Testis (tissue), 5 donors: Measurements from ENCODE around the gene KCNN4. TPM values are rescaled to one million over a fixed set of nuclear protein-coding genes. Genes with fewer than 3 reads are reported as not detected.
"Not testable (repeated sequence)": the region's sequence is repeated elsewhere in the genome, so short reads cannot be mapped to it uniquely, and the experiment has no call there.

Experiments used
- DNase-seq: peaks from one replicate; pipeline ENCODE4 v3.0.0-alpha.2; 2019
- H3K27ac ChIP-seq, 2 donors: fragments of 200-600 bp; sonication (generic); one replicate each; pipeline ENCODE4 v1.5.1; 2019
- H3K27me3 ChIP-seq: fragments of 200-600 bp; sonication (generic); one replicate; pipeline ENCODE4 v1.5.1; 2019
- H3K36me3 ChIP-seq: fragments of 200-600 bp; sonication (generic); one replicate; pipeline ENCODE4 v1.5.1; 2017; ENCODE audit warnings: low read depth; ENCODE audit errors: missing control alignments
- H3K4me1 ChIP-seq: fragments of 200-600 bp; sonication (generic); one replicate; pipeline ENCODE4 v1.5.1; 2019
- H3K4me3 ChIP-seq, 2 donors: fragments of 200-600 bp; sonication (generic); one replicate each; pipeline ENCODE4 v1.5.1; 2017 to 2019
- H3K9me3 ChIP-seq: fragments of 200-600 bp; sonication (generic); one replicate; pipeline ENCODE4 v1.5.1; 2017
- CTCF ChIP-seq, 3 experiments: fragments of 450-650 bp in 2 of 3; fragments of 200-600 bp in 1 of 3; sonication (generic) in 1 of 3; IDR thresholded peaks; one replicate each; pipeline ENCODE4 v1.5.1; 2016 to 2019; ENCODE audit warnings: antibody characterized with exemption in 3 of 3, mild to moderate bottlenecking in 2 of 3, moderate library complexity in 1 of 3
- POLR2A ChIP-seq: fragments of 450-650 bp; IDR thresholded peaks from one replicate; pipeline ENCODE4 v1.6.1; 2017; ENCODE audit warnings: antibody characterized with exemption, mild to moderate bottlenecking, moderate library complexity
- WGBS, 2 donors: methylation state at CpG; one replicate each; pipeline ENCODE4 v1.1.5; 2018; 5-methylcytosine and 5-hydroxymethylcytosine counted together
- intact Hi-C: fragments of 100-400 bp; cut with DNase I; formaldehyde crosslinking; loops from one replicate; pipeline ENCODE4 v1.15.1; 2023; ENCODE audit warnings: low total_unique reads
- long read RNA-seq, 2 donors: transcript quantifications; one replicate each; lab custom pipeline, GENCODE V29; 2026
- polyA plus RNA-seq: library from polyadenylated mRNA; stranded (reverse); fragments of 350-450 nt; fragmentation: Illumina TruSeq; extraction: RNeasy Lipid Tissue Mini Kit (QIAGEN cat#74804); gene quantifications from one replicate; pipeline ENCODE4 v1.2.3, GENCODE V29; 2014; ENCODE audit warnings: low read depth, low replicate concordance; ENCODE audit not compliant: insufficient read depth
- total RNA-seq, 2 donors: library from RNA; depleted of rRNA; stranded (reverse); fragments of >200 nt; gene quantifications; one replicate each; pipeline ENCODE4 v1.2.3, GENCODE V29; 2016

KCNN4 gene
- total RNA-seq (1 to 10 TPM; 2.3 to 4.6 TPM), polyA plus RNA-seq (4.1 TPM)
- long read RNA-seq, donor 1: 0 reads
- long read RNA-seq, donor 2: 0 reads

GRCh38 chr19:43780706-43781525, at the start of gene KCNN4:
Gene KCNN4 (minus strand): TSS chr19:43780973. CDS start chr19:43780861, 112 bp downstream.
- no peaks in the 10 kb centered on the region for H3K9me3 ChIP-seq

GRCh38 chr19:43826787-43827754, 46.3 kb upstream of the KCNN4 start, which contains the start of gene ZNF283:
Gene ZNF283 (plus strand): TSS chr19:43827321. CDS start chr19:43833505, 6,184 bp downstream.
- TF ChIP-seq CTCF (IDR thresholded peaks at IDR 0.05) (no peak), POLR2A (no peak)
- no peaks in the 10 kb centered on the region for H3K27me3 ChIP-seq
- 5 to 7% methylated on average over 36 to 46 of the region's 46 CpGs for WGBS, 2 donors
- H3K36me3 ChIP-seq: no peaks in the 10 kb centered on the region
- intact Hi-C loops: no loop called here
- H3K4me3 ChIP-seq: peak within 1 kb of the TSS; percentile 70 to 83
- no peaks in the 10 kb centered on the region for H3K9me3 ChIP-seq
- H3K27ac ChIP-seq: peak within 1 kb of the TSS; percentile 46 to 51
- peak; percentile 97 for DNase-seq
- peaks cover 9% of the 10 kb centered on the region for H3K4me1 ChIP-seq

More at GRCh38 chr19:43780706-43781525, at the start of gene KCNN4:
- DNase-seq: no peak
- TF ChIP-seq POLR2A: no peak
- no peak for TF ChIP-seq CTCF (IDR thresholded peaks at IDR 0.05)
- Histone ChIP-seq H3K36me3 (no peaks in the 10 kb centered on the region), H3K4me1 (no peaks in the 10 kb centered on the region), H3K27ac (no peak within 1 kb of the TSS), H3K27me3 (no peaks in the 10 kb centered on the region), H3K4me3 (no peak within 1 kb of the TSS)
- 36 to 48% methylated on average over 16 to 17 of the region's 19 CpGs for WGBS, 2 donors
- intact Hi-C loops: loop anchor here (5.0 kb wide), 1 partner anchor 34 kb away; no protein-coding TSS in a partner anchor

GRCh38 chr19:43824572-43824971, 43.8 kb upstream of the KCNN4 start:
- H3K27me3 ChIP-seq, H3K9me3 ChIP-seq, H3K4me1 ChIP-seq, H3K27ac ChIP-seq, intact Hi-C loops, H3K36me3 ChIP-seq, H3K4me3 ChIP-seq, DNase-seq: not testable (repeated sequence)
- WGBS, 2 donors: 68 to 72% methylated on average over 4 of the region's 4 CpGs

- H3K9me3 ChIP-seq, H3K27me3 ChIP-seq, H3K36me3 ChIP-seq, DNase-seq, H3K27ac ChIP-seq, H3K4me1 ChIP-seq, H3K4me3 ChIP-seq, intact Hi-C loops: not testable (repeated sequence)
- WGBS, 2 donors: 86 to 92% methylated on average over 3 of the region's 3 CpGs
Measured at GRCh38 chr19:43823856-43824255, 43.1 kb upstream of the KCNN4 start.

- DNase-seq: no peak
- Histone ChIP-seq H3K9me3 (no peaks in the 10 kb centered on the region), H3K36me3 (no peaks in the 10 kb centered on the region), H3K4me1 (no peaks in the 10 kb centered on the region), H3K27me3 (no peaks in the 10 kb centered on the region), H3K27ac (no peak overlapping the region), H3K4me3 (peak overlapping the region; percentile 49 to 63)
- no peak for TF ChIP-seq CTCF (IDR thresholded peaks at IDR 0.05)
- no peak for TF ChIP-seq POLR2A
- intact Hi-C loops: no loop called here
- WGBS, 2 donors: 17 to 32% methylated on average over 5 of the region's 5 CpGs
Measured at GRCh38 chr19:43820884-43821215, 40.1 kb upstream of the KCNN4 start.
